Measurements from ENCODE around the gene KY. TPM values are rescaled to one million over a fixed set of nuclear protein-coding genes. Genes with fewer than 3 reads are reported as not detected.

The KY gene
- polyA plus RNA-seq, 1 donor from 2014 or later, result 1.7 TPM

GRCh38 chr3:134644731-134645514 lies 5.9 kb downstream of the KY start (continued):
- TF ChIP-seq RAD21 (conservative IDR thresholded peaks at IDR 0.05), result no peak
- no peak for TF ChIP-seq TAF1 (IDR thresholded peaks at IDR 0.05; ENCODE audit: low read depth)

DNA sequence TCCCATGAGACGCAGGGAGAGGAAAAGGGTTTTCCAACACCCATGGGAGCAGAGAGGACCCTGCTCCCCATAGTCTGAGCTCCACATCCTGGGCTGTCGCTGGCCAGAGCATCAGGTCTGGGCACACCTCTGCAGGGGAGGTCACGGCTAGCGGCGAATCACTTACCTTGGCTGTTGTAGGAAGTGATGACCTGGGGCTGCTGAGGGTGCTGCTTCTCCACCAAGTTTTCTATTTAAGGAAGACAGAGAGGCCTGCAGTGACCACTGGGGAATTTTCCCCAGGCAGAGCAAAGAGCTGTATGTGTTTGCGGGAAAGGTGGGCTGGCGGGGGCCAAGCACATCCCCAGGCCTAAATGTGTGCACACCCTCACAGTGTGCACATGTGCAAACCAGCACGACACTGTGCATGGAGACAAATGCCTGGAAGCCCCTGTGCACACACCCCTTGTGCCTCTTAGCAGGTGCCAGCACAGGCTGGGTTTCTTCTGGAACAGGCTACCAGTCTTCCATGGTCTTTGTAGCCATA lies 7.6 kb downstream of the KY start:
- H3K27me3 ChIP-seq (ENCODE audit: insufficient read depth, low read depth, low read length), result no peaks in the 10 kb centered on the region
- TF ChIP-seq TAF1 (IDR thresholded peaks at IDR 0.05; ENCODE audit: low read depth), result no peak
- TF ChIP-seq EZH2 (IDR thresholded peaks at IDR 0.05; ENCODE audit: borderline replicate concordance, insufficient read depth, low read length, poor library complexity, severe bottlenecking), result no peak
- TF ChIP-seq MXI1 (conservative IDR thresholded peaks at IDR 0.05; ENCODE audit: poor library complexity, severe bottlenecking), result no peak
- TF ChIP-seq RAD21 (conservative IDR thresholded peaks at IDR 0.05), result no peak
- TF ChIP-seq POLR2AphosphoS5 (IDR thresholded peaks at IDR 0.05), result no peak
- no peak for TF ChIP-seq SMC3 (conservative IDR thresholded peaks at IDR 0.05; ENCODE audit: poor library complexity)
- TF ChIP-seq EP300 (conservative IDR thresholded peaks at IDR 0.05; ENCODE audit: poor library complexity, severe bottlenecking), result no peak
- TF ChIP-seq REST (IDR thresholded peaks at IDR 0.05; ENCODE audit: borderline replicate concordance), result no peak
- TF ChIP-seq, protein P1, sequence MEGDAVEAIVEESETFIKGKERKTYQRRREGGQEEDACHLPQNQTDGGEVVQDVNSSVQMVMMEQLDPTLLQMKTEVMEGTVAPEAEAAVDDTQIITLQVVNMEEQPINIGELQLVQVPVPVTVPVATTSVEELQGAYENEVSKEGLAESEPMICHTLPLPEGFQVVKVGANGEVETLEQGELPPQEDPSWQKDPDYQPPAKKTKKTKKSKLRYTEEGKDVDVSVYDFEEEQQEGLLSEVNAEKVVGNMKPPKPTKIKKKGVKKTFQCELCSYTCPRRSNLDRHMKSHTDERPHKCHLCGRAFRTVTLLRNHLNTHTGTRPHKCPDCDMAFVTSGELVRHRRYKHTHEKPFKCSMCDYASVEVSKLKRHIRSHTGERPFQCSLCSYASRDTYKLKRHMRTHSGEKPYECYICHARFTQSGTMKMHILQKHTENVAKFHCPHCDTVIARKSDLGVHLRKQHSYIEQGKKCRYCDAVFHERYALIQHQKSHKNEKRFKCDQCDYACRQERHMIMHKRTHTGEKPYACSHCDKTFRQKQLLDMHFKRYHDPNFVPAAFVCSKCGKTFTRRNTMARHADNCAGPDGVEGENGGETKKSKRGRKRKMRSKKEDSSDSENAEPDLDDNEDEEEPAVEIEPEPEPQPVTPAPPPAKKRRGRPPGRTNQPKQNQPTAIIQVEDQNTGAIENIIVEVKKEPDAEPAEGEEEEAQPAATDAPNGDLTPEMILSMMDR (IDR thresholded peaks at IDR 0.05; ENCODE audit: poor library complexity, severe bottlenecking), result no peak
- H4K20me1 ChIP-seq (ENCODE audit: insufficient read depth), result no peaks in the 10 kb centered on the region
- no peaks in the 10 kb centered on the region for H3K79me2 ChIP-seq (replicated peaks; ENCODE audit: insufficient read depth, low read length)
- no peaks in the 10 kb centered on the region for H3K36me3 ChIP-seq (ENCODE audit: insufficient read depth, low read length)
- H3F3A ChIP-seq (ENCODE audit: insufficient read depth, low read length, poor library complexity, severe bottlenecking), result no peaks in the 10 kb centered on the region
- H3K9me3 ChIP-seq (ENCODE audit: low read length), result no peaks in the 10 kb centered on the region
- H3K4me2 ChIP-seq (ENCODE audit: low read length), result no peak overlapping the region
- peak overlapping the region; percentile 12 for H3K4me3 ChIP-seq (ENCODE audit: low read length)
- H3K9me2 ChIP-seq (ENCODE audit: insufficient read depth, low read length), result no peaks in the 10 kb centered on the region
- peak overlapping the region; percentile 37 for H3K27ac ChIP-seq (ENCODE audit: low read length)
- H2AFZ ChIP-seq (ENCODE audit: low read depth, low read length), result no peak overlapping the region
- H3K9ac ChIP-seq (ENCODE audit: low read length), result no peak overlapping the region
